Hepatocyte (in vitro differentiated cells): ENCODE measurements around the gene TXNRD1. TPM values are rescaled to one million over a fixed set of nuclear protein-coding genes. Genes with fewer than 3 reads are reported as not detected.
A peak's percentile ranks its signal among the peaks of the same experiment; 100 is the strongest.

Experiments
- DNase-seq: peaks from one replicate; pipeline ENCODE4 v3.0.0-alpha.2; 2016; ENCODE audit warnings: low spot score
- H2AFZ ChIP-seq: fragments of 200-600 bp; sonication (generic); 2 replicates; pipeline ENCODE4 v1.6.0; 2016; ENCODE audit warnings: antibody characterized with exemption, mild to moderate bottlenecking
- H3K27ac ChIP-seq: fragments of 200-600 bp; sonication (generic); 2 replicates; pipeline ENCODE4 v1.5.1; 2016; ENCODE audit warnings: mild to moderate bottlenecking
- H3K27me3 ChIP-seq: fragments of 200-600 bp; sonication (generic); 2 replicates; pipeline ENCODE4 v1.6.1; 2016
- H3K36me3 ChIP-seq: fragments of 200-600 bp; sonication (generic); replicated peaks from 2 replicates; pipeline ENCODE4 v1.5.1; 2016; ENCODE audit warnings: low read depth; ENCODE audit not compliant: insufficient read depth
- H3K4me1 ChIP-seq: fragments of 200-600 bp; sonication (generic); 2 replicates; pipeline ENCODE4 v1.5.1; 2016; ENCODE audit warnings: mild to moderate bottlenecking, moderate library complexity; ENCODE audit not compliant: insufficient read depth
- H3K4me2 ChIP-seq: fragments of 200-600 bp; sonication (generic); 2 replicates; pipeline ENCODE4 v1.6.0; 2016
- H3K4me3 ChIP-seq: fragments of 200-600 bp; sonication (generic); 2 replicates; pipeline ENCODE4 v1.5.1; 2016; ENCODE audit warnings: mild to moderate bottlenecking
- H3K79me2 ChIP-seq: fragments of 200-600 bp; sonication (generic); 2 replicates; pipeline ENCODE4 v1.6.0; 2017; ENCODE audit warnings: mild to moderate bottlenecking
- H3K9me2 ChIP-seq: fragments of 200-600 bp; sonication (generic); replicated peaks from 2 replicates; pipeline ENCODE4 v1.6.0; 2017; ENCODE audit warnings: mild to moderate bottlenecking; ENCODE audit not compliant: insufficient read depth
- H3K9me3 ChIP-seq: fragments of 200-600 bp; sonication (generic); 2 replicates; pipeline ENCODE4 v1.5.1; 2016; ENCODE audit warnings: low read depth, mild to moderate bottlenecking
- H4K20me1 ChIP-seq: fragments of 200-600 bp; sonication (generic); 2 replicates; pipeline ENCODE4 v1.6.0; 2016; ENCODE audit warnings: mild to moderate bottlenecking; ENCODE audit not compliant: insufficient read depth, poor library complexity, severe bottlenecking
- CTCF ChIP-seq: fragments of 200-600 bp; sonication (generic); IDR thresholded peaks from 2 replicates; pipeline ENCODE4 v1.5.1; 2016; ENCODE audit warnings: antibody characterized with exemption, mild to moderate bottlenecking; ENCODE audit not compliant: poor library complexity
- EZH2 ChIP-seq: fragments of 200-600 bp; sonication (generic); IDR thresholded peaks from 2 replicates; pipeline ENCODE4 v1.6.1; 2016; ENCODE audit warnings: antibody characterized with exemption, mild to moderate bottlenecking, borderline replicate concordance
- EZH2phosphoT487 ChIP-seq: fragments of 200-600 bp; sonication (generic); IDR thresholded peaks from one replicate; pipeline ENCODE4 v1.6.1; 2018; ENCODE audit warnings: antibody characterized with exemption, mild to moderate bottlenecking, low read depth, moderate library complexity; ENCODE audit not compliant: unreplicated experiment, severe bottlenecking
- WGBS: methylation state at CpG from one replicate; pipeline ENCODE4 v1.1.6; 2016; ENCODE audit warnings: low lambda C conversion rate; ENCODE audit errors: missing lambda C conversion rate; 5-methylcytosine and 5-hydroxymethylcytosine counted together
- polyA plus RNA-seq: library from polyadenylated mRNA; unstranded; fragments of >200 nt; fragmentation: Nextera tagmentation; extraction: Ambion mirVana; gene quantifications from 2 replicates; pipeline ENCODE4 v1.2.1, GENCODE V29; 2016
- total RNA-seq: library from RNA; depleted of rRNA; stranded (reverse); fragments of >200 nt; gene quantifications from 2 replicates; pipeline ENCODE4 v1.2.3, GENCODE V29; 2014

The TXNRD1 gene
- total and polyA plus RNA-seq, 2 experiments from 2014 or later = 49.8 to 113 TPM

DNA sequence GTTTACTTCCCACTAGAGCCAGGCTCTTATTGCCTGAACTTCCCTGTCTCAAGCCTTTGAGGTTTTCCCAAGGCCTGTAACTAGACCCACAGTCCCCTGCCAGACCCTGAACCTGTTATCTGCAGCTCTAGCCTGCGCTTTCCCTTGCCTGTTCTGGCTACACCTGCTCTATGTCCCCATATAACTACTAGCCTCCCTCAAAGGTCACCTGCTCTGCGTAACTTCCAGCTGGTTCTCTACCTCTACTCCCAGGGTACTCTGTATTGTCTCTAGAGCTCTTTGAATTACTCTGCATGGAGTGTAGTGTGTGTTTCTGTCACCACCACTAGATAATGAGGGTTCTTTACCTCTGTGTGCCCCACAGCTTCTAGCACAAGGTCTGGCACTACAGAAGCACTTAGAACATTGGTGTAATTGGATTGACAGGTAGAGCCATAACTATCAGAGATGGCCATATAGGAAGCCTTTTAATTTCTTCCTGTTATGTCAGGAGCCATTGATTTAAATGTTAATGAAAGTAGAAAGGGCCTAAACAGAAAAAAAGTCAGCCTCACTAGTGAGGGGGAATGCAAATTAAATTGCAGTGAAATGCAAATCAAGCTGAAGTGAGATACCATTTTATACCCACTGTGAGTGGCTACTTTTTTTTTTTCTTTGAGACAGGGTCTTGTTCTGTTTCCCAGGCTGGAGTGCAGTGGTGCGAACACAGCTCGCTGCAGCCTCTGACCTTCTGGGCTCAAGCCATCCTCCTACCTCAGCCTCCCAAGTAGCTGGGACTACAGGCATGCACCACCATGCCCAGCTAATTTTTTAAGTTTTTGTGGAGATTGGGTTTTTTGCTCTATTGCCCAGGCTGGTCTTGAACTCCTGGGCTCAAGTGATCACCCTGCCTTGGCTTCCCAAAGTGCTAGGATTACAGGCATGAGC is 135.7 kb downstream of the TXNRD1 start:
- H3K27ac ChIP-seq = no peak overlapping the region
- no peaks in the 10 kb centered on the region for H3K36me3 ChIP-seq
- no peaks in the 10 kb centered on the region for H3K4me1 ChIP-seq
- DNase-seq = no peak
- H3K4me2 ChIP-seq = no peak overlapping the region
- no peaks in the 10 kb centered on the region for H3K9me2 ChIP-seq
- H3K27me3 ChIP-seq = no peaks in the 10 kb centered on the region
- no peaks in the 10 kb centered on the region for H4K20me1 ChIP-seq
- H3K9me3 ChIP-seq = no peaks in the 10 kb centered on the region
- no peak overlapping the region for H2AFZ ChIP-seq
- H3K4me3 ChIP-seq = no peak overlapping the region
- H3K79me2 ChIP-seq = no peaks in the 10 kb centered on the region
- 99% methylated on average over 4 of the region's 4 CpGs for WGBS
- TF ChIP-seq CTCF (no peak), EZH2phosphoT487 (no peak)

DNA sequence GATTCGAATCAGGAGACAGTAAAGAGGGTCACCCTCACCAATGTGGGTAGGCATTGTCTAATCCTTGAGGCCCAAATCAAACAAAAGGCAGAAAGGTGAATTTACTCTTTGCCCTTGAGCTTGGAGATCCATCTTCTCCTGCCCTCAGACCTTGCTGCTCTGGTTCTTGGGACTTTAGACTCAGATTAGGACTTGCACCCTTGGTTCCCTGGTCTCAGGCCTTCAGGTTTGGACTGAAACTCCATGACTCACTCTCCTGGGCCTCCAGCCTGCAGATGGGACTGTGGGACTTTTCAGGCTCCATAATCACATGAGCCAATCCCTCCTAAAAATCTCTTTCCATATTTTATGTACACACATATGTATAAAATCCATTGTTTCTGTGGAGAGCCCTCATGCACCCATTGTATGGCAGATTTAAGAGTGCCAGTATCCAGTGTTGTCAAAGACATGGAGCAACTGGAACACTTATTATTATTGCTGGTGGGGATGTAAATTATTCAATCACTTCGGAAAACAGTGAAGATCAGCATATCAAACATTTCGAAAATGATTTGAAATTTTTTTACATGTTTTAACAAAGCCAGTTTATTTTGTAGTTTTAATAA is 136.6 kb downstream of the TXNRD1 start:
- DNase-seq = peak; percentile 1
- no peaks in the 10 kb centered on the region for H4K20me1 ChIP-seq
- WGBS = 88% methylated on average over 3 of the region's 3 CpGs

DNA sequence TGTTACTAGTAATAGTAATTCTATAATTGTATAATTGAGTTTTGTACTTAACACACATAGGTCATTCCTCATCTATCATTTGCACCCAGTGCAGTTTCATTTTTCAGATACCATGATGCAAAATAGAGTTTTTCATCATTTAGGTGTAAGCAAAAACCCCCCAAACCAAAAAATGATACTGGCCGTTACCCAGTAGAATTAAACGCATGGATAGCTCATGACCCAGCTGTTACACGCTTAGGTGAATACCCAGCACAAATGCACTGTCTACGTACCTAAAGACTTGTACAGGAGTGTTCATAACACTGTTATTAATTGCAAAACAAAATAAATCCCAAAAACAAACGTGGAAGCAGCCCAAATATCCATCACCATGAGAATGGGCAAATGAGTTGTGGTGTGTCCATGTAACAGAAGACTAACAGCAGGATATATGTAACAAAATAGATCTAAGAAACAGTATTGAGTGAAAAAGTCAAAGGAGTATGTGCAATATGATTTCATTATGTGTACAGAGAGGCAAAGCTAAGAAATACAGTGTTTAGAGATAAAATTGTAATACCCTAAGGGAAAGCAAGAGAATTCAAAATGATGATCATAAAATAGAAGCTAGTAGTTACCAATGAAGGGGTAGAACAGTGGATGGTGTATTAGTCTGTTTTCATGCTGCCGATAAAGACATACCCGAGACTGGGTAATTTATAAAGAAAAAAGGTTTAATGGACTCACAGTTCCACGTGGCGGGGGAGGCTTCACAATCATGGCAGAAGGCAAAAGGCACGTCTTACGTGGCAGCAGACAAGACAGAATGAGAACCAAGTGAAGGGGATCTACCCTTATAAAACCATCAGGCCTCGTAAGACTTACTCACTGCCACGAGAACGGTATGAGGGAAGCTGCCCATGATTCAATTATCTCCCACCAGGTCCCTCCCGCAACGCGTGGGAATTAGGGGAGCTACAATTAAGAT is 137.7 kb downstream of the TXNRD1 start:
- Histone ChIP-seq H3K9me3 (no peaks in the 10 kb centered on the region), H3K27ac (no peak overlapping the region), H3K36me3 (no peaks in the 10 kb centered on the region), H3K4me3 (no peak overlapping the region), H3K27me3 (no peaks in the 10 kb centered on the region), H3K4me1 (no peaks in the 10 kb centered on the region), H2AFZ (no peak overlapping the region), H3K9me2 (no peaks in the 10 kb centered on the region), H3K4me2 (no peak overlapping the region), H3K79me2 (no peaks in the 10 kb centered on the region), H4K20me1 (no peaks in the 10 kb centered on the region)
- DNase-seq = no peak
- WGBS = 96% methylated on average over 17 of the region's 17 CpGs
- no peak for TF ChIP-seq EZH2
- TF ChIP-seq EZH2phosphoT487 = no peak
- no peak for TF ChIP-seq CTCF

More for the DNA sequence above, 136.6 kb downstream of the TXNRD1 start:
- Histone ChIP-seq H3K9me3 (no peaks in the 10 kb centered on the region), H3K27ac (no peak overlapping the region), H3K4me1 (no peaks in the 10 kb centered on the region), H2AFZ (no peak overlapping the region), H3K4me3 (no peak overlapping the region), H3K79me2 (no peaks in the 10 kb centered on the region), H3K4me2 (no peak overlapping the region), H3K9me2 (no peaks in the 10 kb centered on the region), H3K27me3 (no peaks in the 10 kb centered on the region), H3K36me3 (no peaks in the 10 kb centered on the region)
- no peak for TF ChIP-seq CTCF
- no peak for TF ChIP-seq EZH2phosphoT487
- no peak for TF ChIP-seq EZH2
